Right cardiac atrium (tissue), 5 donors: ENCODE results near the gene RGS6. TPM values are rescaled to one million over a fixed set of nuclear protein-coding genes. Genes with fewer than 3 reads are reported as not detected.

ENCODE experiments used
- ATAC-seq, 2 donors: fragments of 200-7000 bp; cut with Tn5 transposase; one replicate each; pipeline versions ENCODE4 v1.8.0 to v1.9.1; 2020; ENCODE audit warnings: moderate library complexity in 2 of 2, mild to moderate bottlenecking in 1 of 2
- DNase-seq, 3 donors: peaks; one replicate each; pipeline ENCODE4 v3.0.0-alpha.2; 2020
- H3K27ac ChIP-seq: one replicate; pipeline ENCODE4 v1.5.1; 2013; ENCODE audit warnings: mild to moderate bottlenecking, low read length, control low read depth, moderate library complexity
- H3K27me3 ChIP-seq: one replicate; pipeline ENCODE4 v1.6.1; 2013; ENCODE audit not compliant: control insufficient read depth, insufficient read depth
- H3K4me1 ChIP-seq: one replicate; pipeline ENCODE4 v1.6.1; 2013; ENCODE audit warnings: low read length; ENCODE audit not compliant: control insufficient read depth, insufficient read depth
- H3K4me3 ChIP-seq: one replicate; pipeline ENCODE4 v1.5.1; 2013; ENCODE audit warnings: low read length, control low read depth
- H3K9me3 ChIP-seq: one replicate; pipeline ENCODE4 v1.6.1; 2013; ENCODE audit warnings: low read length; ENCODE audit not compliant: control insufficient read depth
- WGBS: extraction: QIAGEN DNeasy Blood & Tissue Kit; methylation state at CpG from one replicate; pipeline ENCODE4 v1.1.7; 2013; 5-methylcytosine and 5-hydroxymethylcytosine counted together
- intact Hi-C, 4 donors: fragments of 100-400 bp; cut with DNase I; formaldehyde crosslinking; loops; one replicate each; pipeline versions ENCODE4 v1.11.0 to v1.14.0; 2022 to 2023
- polyA plus RNA-seq: library from polyadenylated mRNA; stranded (reverse); fragments of 200-250 nt; gene quantifications from one replicate; pipeline ENCODE4 v1.2.3, GENCODE V29; 2013
- total RNA-seq, 4 donors: library from RNA; stranded (reverse); fragmentation: NEBNext Ultra II Directional; extraction: Animal tissue kit (Norgen Biotek cat#: 25700); gene quantifications; one replicate each; pipeline ENCODE4 v1.2.1, GENCODE V29; 2021
- donor health status: healthy with polysubstance abuse.
- donor health status: DM: no; HTN: yes; CAD: no.
- donor health status: DM: no; HTN: no; CAD: no.
- donor health status: DM: no; HTN: yes; CAD: no; lungs with severe emphysema.
- donor health status: DM: yes; HTN: yes; CAD: no.

Gene RGS6
- total and polyA plus RNA-seq, 5 donors: 12.7 to 51.4 (median 24.5) TPM

DNA sequence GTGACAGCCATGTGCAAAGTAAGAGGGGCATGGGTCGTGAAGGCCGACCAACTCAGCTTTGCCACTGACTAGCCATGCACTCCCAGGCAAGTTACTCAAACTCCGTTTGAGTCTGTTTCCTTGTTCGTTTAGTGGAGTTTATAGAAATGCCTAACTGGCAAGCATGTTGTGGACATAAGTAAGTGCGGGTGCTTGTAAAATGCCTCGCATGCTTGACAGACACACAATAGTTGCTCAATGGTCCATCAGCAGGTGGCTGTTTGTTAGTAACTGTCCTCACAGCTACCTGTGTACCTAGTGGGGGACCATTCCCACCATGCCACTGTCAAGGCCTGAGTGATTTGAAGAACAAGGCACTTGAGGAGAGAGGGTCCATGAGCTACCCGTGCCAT lies 623.4 kb downstream of the RGS6 start:
- Histone ChIP-seq H3K27ac (no peak overlapping the region), H3K4me1 (peaks cover 5% of the 10 kb centered on the region), H3K9me3 (no peaks in the 10 kb centered on the region), H3K4me3 (no peak overlapping the region), H3K27me3 (no peaks in the 10 kb centered on the region)
- ATAC-seq: no peak
- DNase-seq: no peak
- intact Hi-C loops: no loop called here
- 92% methylated on average over 7 of the region's 7 CpGs for WGBS

GRCh38 chr14:72557671-72558070 lies 625.4 kb downstream of the RGS6 start:
- H3K9me3 ChIP-seq: no peaks in the 10 kb centered on the region
- H3K4me1 ChIP-seq: peaks cover 5% of the 10 kb centered on the region
- H3K4me3 ChIP-seq: no peak overlapping the region
- no peak overlapping the region for H3K27ac ChIP-seq
- no peak for DNase-seq
- ATAC-seq: no peak
- intact Hi-C loops: no loop called here
- H3K27me3 ChIP-seq: no peaks in the 10 kb centered on the region
- WGBS: 93% methylated on average over 6 of the region's 6 CpGs

- H3K9me3 ChIP-seq: no peaks in the 10 kb centered on the region
- DNase-seq: peak in 2 of 3 donors; percentile 73 to 75
- H3K4me1 ChIP-seq: peaks cover 2% of the 10 kb centered on the region
- ATAC-seq: peak; percentile 56 to 64
- H3K4me3 ChIP-seq: no peak overlapping the region
- 44% methylated on average over 5 of the region's 5 CpGs for WGBS
- peak overlapping the region; percentile 25 for H3K27ac ChIP-seq
- H3K27me3 ChIP-seq: no peaks in the 10 kb centered on the region
- intact Hi-C loops: no loop called here
Measured at GRCh38 chr14:72558721-72559120, 626.5 kb downstream of the RGS6 start.

- DNase-seq (no peak), ATAC-seq (peak in 1 of 2 donors; percentile 14)
- Histone ChIP-seq H3K27ac (peak overlapping the region; percentile 25), H3K9me3 (no peaks in the 10 kb centered on the region), H3K4me1 (peaks cover 2% of the 10 kb centered on the region), H3K4me3 (no peak overlapping the region), H3K27me3 (no peaks in the 10 kb centered on the region)
- WGBS: 66% methylated on average over 11 of the region's 11 CpGs
- intact Hi-C loops: no loop called here
Measured at GRCh38 chr14:72559202-72559601, 627.0 kb downstream of the RGS6 start.

- no peak for ATAC-seq
- no peak overlapping the region for H3K4me3 ChIP-seq
- 84% methylated on average over 6 of the region's 6 CpGs for WGBS
- no peaks in the 10 kb centered on the region for H3K9me3 ChIP-seq
- H3K27me3 ChIP-seq: no peaks in the 10 kb centered on the region
- intact Hi-C loops: no loop called here
- H3K4me1 ChIP-seq: peaks cover 5% of the 10 kb centered on the region
- peak overlapping the region; percentile 21 for H3K27ac ChIP-seq
- no peak for DNase-seq
Measured at GRCh38 chr14:72559669-72560255, 627.5 kb downstream of the RGS6 start.

GRCh38 chr14:72560331-72560730 lies 628.1 kb downstream of the RGS6 start:
- no peak for DNase-seq
- no peak overlapping the region for H3K4me3 ChIP-seq
- ATAC-seq: peak; percentile 22 to 53
- peak overlapping the region; percentile 6 for H3K27ac ChIP-seq
- H3K9me3 ChIP-seq: no peaks in the 10 kb centered on the region
- H3K27me3 ChIP-seq: no peaks in the 10 kb centered on the region
- peaks cover 5% of the 10 kb centered on the region for H3K4me1 ChIP-seq
- intact Hi-C loops: no loop called here
- 45% methylated on average over 5 of the region's 5 CpGs for WGBS

GRCh38 chr14:72560889-72561493 lies 628.8 kb downstream of the RGS6 start:
- intact Hi-C loops: no loop called here
- ATAC-seq (no peak), DNase-seq (no peak)

DNA sequence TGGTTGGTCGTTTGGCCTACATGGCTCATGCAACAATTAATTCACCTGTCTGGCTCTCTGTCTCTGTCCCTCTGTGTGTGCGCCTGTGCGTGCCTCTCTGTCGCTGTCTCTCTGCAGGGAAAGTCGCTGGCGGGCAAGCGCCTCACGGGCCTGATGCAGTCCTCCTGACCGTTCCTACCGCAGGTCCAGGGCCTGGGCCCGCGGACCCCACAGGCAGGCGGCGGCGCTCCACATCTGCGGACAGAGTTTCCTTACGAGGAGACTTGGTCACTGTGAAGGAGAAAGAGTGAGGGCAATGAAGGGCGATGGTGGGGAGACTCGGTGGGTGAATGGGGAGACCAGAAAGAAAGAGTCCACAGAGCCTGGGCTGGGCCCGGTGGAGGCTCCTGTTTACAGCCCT lies 630.1 kb downstream of the RGS6 start:
- no peak overlapping the region for H3K4me3 ChIP-seq
- H3K4me1 ChIP-seq: peaks cover 5% of the 10 kb centered on the region
- no peak overlapping the region for H3K27ac ChIP-seq
- no peaks in the 10 kb centered on the region for H3K9me3 ChIP-seq
- no peaks in the 10 kb centered on the region for H3K27me3 ChIP-seq
- DNase-seq: no peak
- 96% methylated on average over 20 of the region's 20 CpGs for WGBS
- ATAC-seq: no peak
- intact Hi-C loops: no loop called here

More at GRCh38 chr14:72560889-72561493, 628.8 kb downstream of the RGS6 start:
- Histone ChIP-seq H3K27ac (no peak overlapping the region), H3K27me3 (no peaks in the 10 kb centered on the region), H3K4me1 (peaks cover 5% of the 10 kb centered on the region), H3K9me3 (no peaks in the 10 kb centered on the region), H3K4me3 (no peak overlapping the region)
- WGBS: 83% methylated on average over 12 of the region's 12 CpGs

DNA sequence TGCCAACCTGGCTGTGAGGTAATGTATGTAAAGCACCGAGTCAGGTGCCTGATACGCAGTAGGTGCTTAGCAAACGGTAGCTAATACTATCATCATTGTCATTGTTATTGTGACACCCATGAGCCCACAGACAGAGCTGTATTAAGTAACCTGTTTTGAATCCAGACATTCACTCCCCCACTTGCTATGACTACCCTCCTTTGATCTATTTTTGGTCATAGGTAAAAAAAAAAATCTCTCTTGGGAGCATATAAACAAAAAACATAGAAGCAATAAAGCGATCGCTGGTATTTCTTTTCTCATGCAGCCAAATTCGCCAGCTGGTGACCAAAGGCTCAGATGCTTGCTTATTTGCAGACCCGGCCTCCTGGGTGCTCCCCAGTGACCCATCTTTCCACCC lies 631.4 kb downstream of the RGS6 start:
- DNase-seq (no peak), ATAC-seq (no peak)
- intact Hi-C loops: no loop called here
- WGBS: 86% methylated on average over 7 of the region's 7 CpGs
- H3K9me3 ChIP-seq: no peaks in the 10 kb centered on the region
- H3K4me1 ChIP-seq: peaks cover 5% of the 10 kb centered on the region
- no peaks in the 10 kb centered on the region for H3K27me3 ChIP-seq
- no peak overlapping the region for H3K4me3 ChIP-seq
- H3K27ac ChIP-seq: no peak overlapping the region

DNA sequence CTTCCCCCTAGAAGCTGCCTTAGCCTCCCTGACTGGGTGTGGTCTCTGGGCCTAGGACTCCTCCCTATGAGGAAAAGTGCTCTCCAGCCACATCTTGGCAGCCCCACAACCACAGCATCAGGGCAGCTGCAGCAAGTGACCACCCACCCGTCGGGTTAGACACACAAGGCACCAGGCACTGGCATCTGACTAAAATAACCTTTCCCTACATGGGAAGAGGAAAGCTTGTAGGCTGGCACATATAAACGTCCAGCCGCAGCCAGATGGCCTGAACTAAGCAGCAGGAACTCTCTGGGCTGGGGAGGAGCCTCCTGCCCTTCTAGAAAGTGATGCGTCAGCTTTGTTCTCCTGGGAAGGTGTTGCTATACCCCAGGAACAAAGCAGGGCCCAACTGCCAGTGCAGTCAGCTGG lies 632.9 kb downstream of the RGS6 start:
- DNase-seq: peak in 2 of 3 donors; percentile 53 to 75
- WGBS: 56% methylated on average over 5 of the region's 5 CpGs
- Histone ChIP-seq H3K9me3 (no peaks in the 10 kb centered on the region), H3K4me1 (peaks cover 3% of the 10 kb centered on the region), H3K27ac (peak overlapping the region; percentile 82), H3K27me3 (no peaks in the 10 kb centered on the region), H3K4me3 (no peak overlapping the region)
- intact Hi-C loops: no loop called here
- peak; percentile 82 to 88 for ATAC-seq

DNA sequence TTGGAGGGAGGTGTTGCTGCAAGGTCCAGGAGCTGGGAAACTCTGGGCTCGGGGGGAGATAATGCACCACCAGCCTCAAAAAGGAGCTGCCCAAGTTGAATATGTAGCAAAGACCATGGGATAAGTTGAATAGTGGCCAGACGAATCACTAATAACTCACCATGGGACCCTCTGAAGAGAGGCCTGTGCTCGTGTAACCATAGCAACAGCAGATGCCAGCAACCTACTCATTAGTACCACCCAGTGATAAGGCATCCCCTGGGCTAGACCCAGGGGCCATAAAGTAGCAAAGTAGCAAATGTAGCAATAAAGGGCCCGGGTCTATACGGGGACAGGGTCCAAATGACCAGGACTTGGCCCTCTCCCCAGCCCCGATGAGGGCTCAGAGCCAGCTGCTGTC lies 633.7 kb downstream of the RGS6 start:
- H3K27ac ChIP-seq: peak overlapping the region; percentile 82
- 56% methylated on average over 6 of the region's 6 CpGs for WGBS
- DNase-seq (no peak), ATAC-seq (no peak)
- H3K9me3 ChIP-seq: no peaks in the 10 kb centered on the region
- no peaks in the 10 kb centered on the region for H3K27me3 ChIP-seq
- no peak overlapping the region for H3K4me3 ChIP-seq
- intact Hi-C loops: no loop called here
- H3K4me1 ChIP-seq: peaks cover 3% of the 10 kb centered on the region
